HepG2 (cell line): ENCODE results near the gene ANGPTL5. TPM values are rescaled to one million over a fixed set of nuclear protein-coding genes. Genes with fewer than 3 reads are reported as not detected.

Experiments used
- ATAC-seq: fragments of 200-7000 bp; cut with Tn5 transposase; 3 replicates; pipeline ENCODE4 v1.9.1; 2020; ENCODE audit warnings: mild to moderate bottlenecking, moderate library complexity
- BruUV-seq: library from RNA; stranded (reverse); fragments of 400-500 nt; replicated peaks from 2 replicates; lab custom pipeline; 2021; lab: Mats Ljungman, UMichigan
- CTCF ChIA-PET: fragments of 300-600 bp; formaldehyde crosslinking; extraction: SDS; loops from one replicate; lab custom pipeline; 2021; ENCODE audit warnings: low total read pairs, inconsistent platforms, low intra/inter-chr PET ratio; lab: Yijun Ruan, JAX
- POLR2A ChIA-PET: fragments of 350-600 bp; sonication (Branson Sonifier 250); formaldehyde crosslinking; loops from one replicate; lab custom pipeline; 2020; ENCODE audit warnings: antibody characterized with exemption, inconsistent platforms; lab: Yijun Ruan, JAX
- DNase-seq: peaks from one replicate; pipeline ENCODE4 v3.0.0-alpha.2; 2015; ENCODE audit warnings: low spot score
- FAIRE-seq: peaks from 3 replicates; lab custom pipeline; 2011; peaks lifted over from hg19 to GRCh38; lab: Jason Lieb, UNC
- H2AFZ ChIP-seq: one replicate; pipeline ENCODE4 v1.6.1; 2011; ENCODE audit warnings: low read length, inconsistent platforms
- H3K27ac ChIP-seq: fragments of 300-600 bp; 3 replicates; pipeline ENCODE4 v1.8.0; 2011; ENCODE audit warnings: mixed run types, mild to moderate bottlenecking, mixed read lengths, low read length, inconsistent platforms; ENCODE audit not compliant: insufficient read depth; ENCODE audit errors: extremely low read length
- H3K27me3 ChIP-seq, 2 experiments: fragments of 200-600 bp in 1 of 2; 2 replicates in 1 of 2; 3 replicates in 1 of 2; pipeline versions ENCODE4 v1.6.0 to v1.8.0; 2011; ENCODE audit warnings: low read length in 2 of 2, mild to moderate bottlenecking in 2 of 2, moderate library complexity in 2 of 2, inconsistent platforms in 1 of 2; ENCODE audit not compliant: insufficient read depth in 2 of 2, control insufficient read depth in 1 of 2
- H3K36me3 ChIP-seq, 2 experiments: fragments of 200-600 bp in 1 of 2; replicated peaks in 1 of 2; 2 replicates in 1 of 2; 3 replicates in 1 of 2; pipeline versions ENCODE4 v1.5.1 to v1.8.0; 2011; ENCODE audit warnings: low read length in 2 of 2, inconsistent platforms in 1 of 2; ENCODE audit not compliant: insufficient read depth in 2 of 2, control insufficient read depth in 1 of 2
- H3K4me1 ChIP-seq: 2 replicates; pipeline ENCODE4 v1.5.1; 2012; ENCODE audit warnings: low read length, inconsistent platforms; ENCODE audit not compliant: insufficient read depth
- H3K4me2 ChIP-seq: 2 replicates; pipeline ENCODE4 v1.6.0; 2011; ENCODE audit warnings: low read depth, low read length, inconsistent platforms
- H3K4me3 ChIP-seq, 3 experiments: fragments of 200-600 bp in 1 of 3; sonication (generic), shearing (Covaris generic) in 1 of 3; replicated peaks in 1 of 3; 2 replicates each; pipeline ENCODE4 v1.5.1; 2011 to 2016; ENCODE audit warnings: low read length in 3 of 3, inconsistent platforms in 2 of 3, low read depth in 2 of 3, mild to moderate bottlenecking in 2 of 3, control low read depth in 1 of 3, mixed read lengths in 1 of 3; ENCODE audit not compliant: insufficient read depth in 1 of 3
- H3K79me2 ChIP-seq: one replicate; pipeline ENCODE4 v1.6.1; 2011; ENCODE audit warnings: low read length, inconsistent platforms; ENCODE audit not compliant: insufficient read depth
- H3K9ac ChIP-seq: 2 replicates; pipeline ENCODE4 v1.6.0; 2011; ENCODE audit warnings: mild to moderate bottlenecking, low read depth, low read length, inconsistent platforms; ENCODE audit not compliant: insufficient read depth
- H3K9me3 ChIP-seq: 2 replicates; pipeline ENCODE4 v1.5.1; 2012; ENCODE audit warnings: mild to moderate bottlenecking, low read length
- H4K20me1 ChIP-seq: 2 replicates; pipeline ENCODE4 v1.6.0; 2011; ENCODE audit warnings: inconsistent platforms, mild to moderate bottlenecking, low read length, moderate library complexity; ENCODE audit not compliant: insufficient read depth
- ARID3A ChIP-seq: IDR thresholded peaks from 2 replicates; pipeline ENCODE4 v1.6.1; 2012; ENCODE audit warnings: low read depth, low read length, improper control_type of control experiment
- ATF2 ChIP-seq: sonication (generic); formaldehyde crosslinking; IDR thresholded peaks from 2 replicates; pipeline ENCODE4 v1.4.0; 2020; ENCODE audit warnings: missing genetic modification reagents
- ATF5 ChIP-seq: sonication (generic); formaldehyde crosslinking; IDR thresholded peaks from 2 replicates; pipeline ENCODE4 v1.4.0; 2020; ENCODE audit warnings: mild to moderate bottlenecking, low read depth, missing genetic modification reagents
- BCL6 ChIP-seq: IDR thresholded peaks from 2 replicates; pipeline ENCODE4 v1.6.1; 2016; ENCODE audit warnings: missing genetic modification reagents, missing compliant biosample characterization
- CCDC6 ChIP-seq: sonication (generic); formaldehyde crosslinking; IDR thresholded peaks from 2 replicates; pipeline ENCODE4 v1.8.1; 2022; ENCODE audit warnings: mild to moderate bottlenecking, missing genetic modification reagents, moderate library complexity
- DMAP1 ChIP-seq: IDR thresholded peaks from 2 replicates; pipeline ENCODE4 v1.6.1; 2016
- FOXA3 ChIP-seq: IDR thresholded peaks from 2 replicates; pipeline ENCODE4 v1.6.1; 2016; ENCODE audit warnings: missing genetic modification reagents, missing compliant biosample characterization
- HMG20A ChIP-seq: IDR thresholded peaks from 2 replicates; pipeline ENCODE4 v1.6.1; 2016; ENCODE audit warnings: borderline replicate concordance
- LCORL ChIP-seq, 2 experiments: fragments of 450-650 bp in 1 of 2; sonication (generic) in 1 of 2; formaldehyde crosslinking in 1 of 2; IDR thresholded peaks; 2 replicates each; pipeline versions ENCODE4 v1.5.0 to v1.6.1; 2017 to 2020; ENCODE audit warnings: antibody characterized with exemption in 1 of 2, missing genetic modification reagents in 1 of 2
- NCOR1 ChIP-seq: fragments of 200-600 bp; sonication (generic); IDR thresholded peaks from 2 replicates; pipeline ENCODE4 v1.7.0; 2017; ENCODE audit warnings: antibody characterized with exemption, low read length, borderline replicate concordance
- NFIC ChIP-seq: IDR thresholded peaks from 2 replicates; pipeline ENCODE4 v1.6.1; 2012; ENCODE audit warnings: mild to moderate bottlenecking, low read length, inconsistent platforms
- PAX8 ChIP-seq: sonication (generic); formaldehyde crosslinking; IDR thresholded peaks from 2 replicates; pipeline ENCODE4 v1.8.0; 2022; ENCODE audit warnings: mild to moderate bottlenecking, missing genetic modification reagents, borderline replicate concordance
- RBM22 ChIP-seq: fragments of 200-400 bp; formaldehyde crosslinking; optimal IDR thresholded peaks from 2 replicates; pipeline ENCODE3; 2017; ENCODE audit warnings: mild to moderate bottlenecking, low read length, moderate library complexity
- SOX6 ChIP-seq, 2 experiments: fragments of 450-650 bp in 1 of 2; sonication (generic) in 1 of 2; formaldehyde crosslinking in 1 of 2; IDR thresholded peaks; 2 replicates each; pipeline versions ENCODE4 v1.4.0 to v1.6.1; 2017 to 2020; ENCODE audit warnings: antibody characterized with exemption in 1 of 2, mild to moderate bottlenecking in 1 of 2, missing genetic modification reagents in 1 of 2
- ZFX ChIP-seq: sonication (generic); formaldehyde crosslinking; IDR thresholded peaks from 2 replicates; pipeline ENCODE4 v1.4.0; 2020; ENCODE audit warnings: mild to moderate bottlenecking, low read depth, missing genetic modification reagents, moderate library complexity
- ZNF276 ChIP-seq: sonication (generic); formaldehyde crosslinking; IDR thresholded peaks from 2 replicates; pipeline ENCODE4 v1.4.0; 2020; ENCODE audit warnings: mild to moderate bottlenecking, low read depth, missing genetic modification reagents
- ZNF460 ChIP-seq: sonication (generic); formaldehyde crosslinking; IDR thresholded peaks from 2 replicates; pipeline ENCODE4 v1.5.1; 2020; ENCODE audit warnings: missing genetic modification reagents, mild to moderate bottlenecking, borderline replicate concordance
- WGBS: methylation state at CpG from one replicate; pipeline ENCODE4 v1.1.6; 2017; ENCODE audit warnings: low lambda C conversion rate; 5-methylcytosine and 5-hydroxymethylcytosine counted together
- in situ Hi-C: cut with HindIII; loops from 2 replicates; pipeline ENCODE4 v1.10.0; 2017; ENCODE audit warnings: low pct_unique_long_range_greater_than_20kb; ENCODE audit not compliant: extremely low pct_ligation_motif_present
- intact Hi-C: fragments of 100-400 bp; cut with micrococcal nuclease; formaldehyde crosslinking; loops from one replicate; pipeline ENCODE4 v1.10.0; 2022; ENCODE audit not compliant: unreplicated experiment
- polyA plus RNA-seq, 8 experiments: library from polyadenylated mRNA; depleted of rRNA in 3 of 8; stranded (reverse) in 7 of 8; unstranded in 1 of 8; fragments of >200 nt; fragmentation: Illumina TruSeq in 4 of 8; extraction: Trizol in 4 of 8; gene quantifications; 2 replicates each; pipeline versions ENCODE4 v1.2.1 to v1.2.3, GENCODE V29; 2011 to 2016; ENCODE audit warnings: low read depth in 4 of 8, missing spikeins in 1 of 8, mixed read lengths in 1 of 8; ENCODE audit not compliant: insufficient read depth in 1 of 8
- total RNA-seq, 5 experiments: library from RNA; depleted of rRNA; stranded (reverse); fragments of >200 nt; fragmentation: Illumina TruSeq; extraction: Trizol; gene quantifications; 2 replicates each; pipeline ENCODE4 v1.2.3, GENCODE V29; 2016; ENCODE audit warnings: low read depth in 1 of 5

The ANGPTL5 gene
- total and polyA plus RNA-seq, 2 of the 13 experiments (the other 11 are each of a cell fraction or from before 2014, with no cell fraction given), result not detected

- FAIRE-seq, result peak; percentile 83
- Histone ChIP-seq H2AFZ (no peak overlapping the region), H3K27ac (peak overlapping the region; percentile 56), H3K4me2 (peak overlapping the region; percentile 40; the same call in 1 of the 2 replicates), H4K20me1 (no peaks in the 10 kb centered on the region), H3K9me3 (peaks cover 9% of the 10 kb centered on the region), H3K4me1 (peaks cover 58% of the 10 kb centered on the region), H3K79me2 (no peaks in the 10 kb centered on the region), H3K36me3 (no peaks in the 10 kb centered on the region), H3K27me3 (no peaks in the 10 kb centered on the region), H3K4me3 (no peak overlapping the region; a peak in 1 of 6 replicates), H3K9ac (no peak overlapping the region)
- peak; percentile 93 for DNase-seq
- ChIA-PET CTCF (no interaction called here), POLR2A (interaction anchor here (0.7 to 1.1 kb wide), 5 partner anchors 10 to 141 kb away, joined by 3 to 5 read pairs (median 4); partner anchors contain the start of gene CEP126)
- no TSS peak for BruUV-seq
- 58% methylated on average over 5 of the region's 5 CpGs for WGBS
- in situ Hi-C loops, result loop anchor here (5.0 to 10.0 kb wide), 2 partner anchors 48 to 145 kb away; partner anchors contain the start of genes ANGPTL5 and CEP126
- intact Hi-C loops, result loop anchor here (1.0 to 10.0 kb wide), 2 partner anchors 140 to 248 kb away; partner anchors contain the start of gene YAP1
- peak; percentile 93 for ATAC-seq
- peak; percentile 74; the same call in 1 of the 2 replicates for TF ChIP-seq NCOR1
- 0 out of 2 replicates have a peak, but pooled peaks have one; percentile 36 for TF ChIP-seq DMAP1 (CRISPR knock-in tag)
- no peak for TF ChIP-seq LCORL (IDR thresholded peaks at IDR 0.05)
- TF ChIP-seq LCORL (CRISPR knock-in tag; IDR thresholded peaks at IDR 0.05), result peak; percentile 40; the same call in 1 of the 2 replicates
- TF ChIP-seq CCDC6 (CRISPR knock-in tag), result no peak
- peak; percentile 70 for TF ChIP-seq FOXA3 (CRISPR knock-in tag)
- TF ChIP-seq ZNF276 (CRISPR knock-in tag), result no peak
- no peak for TF ChIP-seq ATF5 (CRISPR knock-in tag)
- no peak for TF ChIP-seq ZFX
- no peak for TF ChIP-seq SOX6 (IDR thresholded peaks at IDR 0.05)
- TF ChIP-seq SOX6 (CRISPR knock-in tag; IDR thresholded peaks at IDR 0.05), result peak; percentile 84
- peak; percentile 91 for TF ChIP-seq ARID3A
- no peak for TF ChIP-seq RBM22
- peak; percentile 48; the same call in 1 of the 2 replicates for TF ChIP-seq ATF2 (CRISPR knock-in tag)
- TF ChIP-seq PAX8, result no peak
- no peak for TF ChIP-seq ZNF460 (CRISPR knock-in tag)
- peak; percentile 96 for TF ChIP-seq BCL6 (CRISPR knock-in tag)
- peak; percentile 74 for TF ChIP-seq NFIC
- TF ChIP-seq HMG20A (CRISPR knock-in tag), result peak; percentile 74
These were observed 49.5 kb downstream of the ANGPTL5 start for GRCh38 chr11:101866619-101867491.
